ENCODE data around the gene ALDH4A1.

The ALDH4A1 gene

GRCh38 chr1:18931730-18932129, 29.4 kb upstream of the ALDH4A1 start:
- no peak for DNase-seq (ENCODE audit: low read depth, low spot score)
- CTCF ChIA-PET = interaction anchor here (1.5 to 12.7 kb wide), 2 partner anchors 18 to 25 kb away, joined by 3 to 212 read pairs; no protein-coding TSS in a partner anchor
- POLR2A ChIA-PET = no interaction called here
- no peak overlapping the region for H3K4me3 ChIP-seq (ENCODE audit: low read depth, low read length)
- no peak for TF ChIP-seq CTCF (IDR thresholded peaks at IDR 0.05; ENCODE audit: insufficient read depth, low read length, missing control alignments)

- no peak overlapping the region for H3K4me3 ChIP-seq (ENCODE audit: low read depth, low read length)
- ChIA-PET POLR2A (no interaction called here), CTCF (interaction anchor here (3.3 to 12.7 kb wide), 2 partner anchors 15 to 16 kb away, joined by 21 to 212 read pairs; no protein-coding TSS in a partner anchor)
- no peak for TF ChIP-seq CTCF (IDR thresholded peaks at IDR 0.05; ENCODE audit: insufficient read depth, low read length, missing control alignments)
- no peak for DNase-seq (ENCODE audit: low read depth, low spot score)
Measured at GRCh38 chr1:18929686-18930085, 27.3 kb upstream of the ALDH4A1 start.

- ChIA-PET POLR2A (no interaction called here), CTCF (interaction anchor here (1.6 to 12.7 kb wide), 3 partner anchors 16 to 167 kb away, joined by 3 to 212 read pairs (median 21); no protein-coding TSS in a partner anchor)
- DNase-seq (ENCODE audit: low read depth, low spot score) = no peak
- TF ChIP-seq CTCF (IDR thresholded peaks at IDR 0.05; ENCODE audit: insufficient read depth, low read length, missing control alignments) = no peak
- no peak overlapping the region for H3K4me3 ChIP-seq (ENCODE audit: low read depth, low read length)
Measured at GRCh38 chr1:18928985-18929384, 26.6 kb upstream of the ALDH4A1 start.

- CTCF ChIA-PET = interaction anchor here (1.0 to 12.7 kb wide), 4 partner anchors 15 to 168 kb away, joined by 3 to 212 read pairs (median 12); no protein-coding TSS in a partner anchor
- POLR2A ChIA-PET = interaction anchor here (1.1 kb wide), 1 partner anchor 20 kb away, joined by 3 read pairs; no protein-coding TSS in a partner anchor
- H3K4me3 ChIP-seq (ENCODE audit: low read depth, low read length) = no peak overlapping the region
- DNase-seq (ENCODE audit: low read depth, low spot score) = no peak
- no peak for TF ChIP-seq CTCF (IDR thresholded peaks at IDR 0.05; ENCODE audit: insufficient read depth, low read length, missing control alignments)
Measured at GRCh38 chr1:18928406-18928805, 26.1 kb upstream of the ALDH4A1 start.

- TF ChIP-seq CTCF (IDR thresholded peaks at IDR 0.05; ENCODE audit: insufficient read depth, low read length, missing control alignments) = no peak
- POLR2A ChIA-PET = interaction anchor here (1.1 to 1.7 kb wide), 2 partner anchors 21 to 27 kb away, joined by 3 to 6 read pairs; no protein-coding TSS in a partner anchor
- CTCF ChIA-PET = interaction anchor here (0.8 to 12.7 kb wide), 9 partner anchors 14 to 170 kb away, joined by 3 to 212 read pairs (median 4); no protein-coding TSS in a partner anchor
- DNase-seq (ENCODE audit: low read depth, low spot score) = no peak
- H3K4me3 ChIP-seq (ENCODE audit: low read depth, low read length) = no peak overlapping the region; the same call in 1 of the 2 replicates
Measured at GRCh38 chr1:18927654-18928272, 25.4 kb upstream of the ALDH4A1 start.

GRCh38 chr1:18927082-18927653, 24.8 kb upstream of the ALDH4A1 start:
- DNase-seq (ENCODE audit: low read depth, low spot score) = no peak
- POLR2A ChIA-PET = interaction anchor here (1.0 to 1.7 kb wide), 6 partner anchors 18 to 83 kb away, joined by 3 to 11 read pairs (median 4); partner anchors contain the start of gene IFFO2
- TF ChIP-seq CTCF (IDR thresholded peaks at IDR 0.05; ENCODE audit: insufficient read depth, low read length, missing control alignments) = no peak
- H3K4me3 ChIP-seq (ENCODE audit: low read depth, low read length) = peak overlapping the region; percentile 28
- CTCF ChIA-PET = interaction anchor here (0.8 to 12.7 kb wide), 7 partner anchors 14 to 171 kb away, joined by 3 to 212 read pairs (median 4); no protein-coding TSS in a partner anchor
